Right atrium auricular region (tissue), 2 donors: ENCODE results near the gene RYR1. TPM values are rescaled to one million over a fixed set of nuclear protein-coding genes. Genes with fewer than 3 reads are reported as not detected.
"Not testable (repeated sequence)": the region's sequence is repeated elsewhere in the genome, so short reads cannot be mapped to it uniquely, and the experiment has no call there.

Experiments used
- DNase-seq: peaks from one replicate; pipeline ENCODE4 v3.0.0-alpha.2; 2019; ENCODE audit warnings: low spot score
- H3K27ac ChIP-seq, 2 donors: fragments of 200-600 bp; sonication (generic); 1 replicate in 1 of 2; 2 replicates in 1 of 2; pipeline ENCODE4 v1.5.1; 2016 to 2019
- H3K27me3 ChIP-seq, 2 donors: fragments of 200-600 bp; sonication (generic); one replicate each; pipeline versions ENCODE4 v1.5.1 to v1.6.0; 2017 to 2019
- H3K36me3 ChIP-seq: fragments of 200-600 bp; sonication (generic); one replicate; pipeline ENCODE4 v1.5.1; 2016
- H3K4me1 ChIP-seq, 2 donors: fragments of 200-600 bp; sonication (generic); one replicate each; pipeline versions ENCODE4 v1.5.1 to v1.6.0; 2017 to 2019
- H3K4me3 ChIP-seq, 2 donors: fragments of 200-600 bp; sonication (generic); 1 replicate in 1 of 2; 2 replicates in 1 of 2; pipeline ENCODE4 v1.5.1; 2017 to 2019; ENCODE audit warnings: mild to moderate bottlenecking in 1 of 2, moderate library complexity in 1 of 2
- H3K9me3 ChIP-seq, 2 donors: fragments of 200-600 bp; sonication (generic); one replicate each; pipeline ENCODE4 v1.5.1; 2019
- total RNA-seq, 2 donors: library from RNA; depleted of rRNA; stranded (reverse); fragments of >200 nt; gene quantifications; one replicate each; pipeline ENCODE4 v1.1.0, GENCODE V29; 2016
- TF ChIP-seq, protein P1 (sequence below), 2 donors: fragments of 200-600 bp; sonication (generic); IDR thresholded peaks; one replicate each; pipeline ENCODE4 v1.5.1; 2019; ENCODE audit warnings: antibody characterized with exemption in 2 of 2

RYR1 gene
- total RNA-seq, 2 donors from 2014 or later = 0.33 to 1.7 TPM

DNA sequence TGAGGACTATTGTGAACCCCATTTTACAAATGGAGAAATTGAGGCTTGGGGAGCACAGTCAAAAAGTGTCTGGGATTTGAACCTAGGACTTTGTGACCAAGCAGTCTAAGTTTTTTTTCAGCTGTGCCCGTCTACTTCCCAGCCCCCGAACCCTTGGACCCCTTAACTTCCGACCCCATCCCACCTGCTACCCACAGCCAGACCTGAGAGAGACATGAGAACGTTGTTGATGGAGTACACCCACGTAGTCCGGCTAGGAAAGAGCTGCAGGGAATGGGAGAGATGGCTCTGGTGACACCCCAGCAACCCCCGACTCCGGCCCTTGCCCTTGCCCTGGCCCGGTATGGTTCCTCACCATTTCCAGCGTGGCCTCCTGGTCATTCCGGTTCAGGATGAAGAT, 166.2 kb downstream of the RYR1 start:
- Histone ChIP-seq H3K9me3 (no peaks in the 10 kb centered on the region), H3K4me3 (no peak overlapping the region), H3K4me1 (peaks cover 0 to 8% of the 10 kb centered on the region in 2 donors), H3K36me3 (no peaks in the 10 kb centered on the region), H3K27me3 (no peaks in the 10 kb centered on the region), H3K27ac (no peak overlapping the region)
- no peak for DNase-seq
- TF ChIP-seq, protein P1, sequence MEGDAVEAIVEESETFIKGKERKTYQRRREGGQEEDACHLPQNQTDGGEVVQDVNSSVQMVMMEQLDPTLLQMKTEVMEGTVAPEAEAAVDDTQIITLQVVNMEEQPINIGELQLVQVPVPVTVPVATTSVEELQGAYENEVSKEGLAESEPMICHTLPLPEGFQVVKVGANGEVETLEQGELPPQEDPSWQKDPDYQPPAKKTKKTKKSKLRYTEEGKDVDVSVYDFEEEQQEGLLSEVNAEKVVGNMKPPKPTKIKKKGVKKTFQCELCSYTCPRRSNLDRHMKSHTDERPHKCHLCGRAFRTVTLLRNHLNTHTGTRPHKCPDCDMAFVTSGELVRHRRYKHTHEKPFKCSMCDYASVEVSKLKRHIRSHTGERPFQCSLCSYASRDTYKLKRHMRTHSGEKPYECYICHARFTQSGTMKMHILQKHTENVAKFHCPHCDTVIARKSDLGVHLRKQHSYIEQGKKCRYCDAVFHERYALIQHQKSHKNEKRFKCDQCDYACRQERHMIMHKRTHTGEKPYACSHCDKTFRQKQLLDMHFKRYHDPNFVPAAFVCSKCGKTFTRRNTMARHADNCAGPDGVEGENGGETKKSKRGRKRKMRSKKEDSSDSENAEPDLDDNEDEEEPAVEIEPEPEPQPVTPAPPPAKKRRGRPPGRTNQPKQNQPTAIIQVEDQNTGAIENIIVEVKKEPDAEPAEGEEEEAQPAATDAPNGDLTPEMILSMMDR (IDR thresholded peaks at IDR 0.05) = no peak

DNA sequence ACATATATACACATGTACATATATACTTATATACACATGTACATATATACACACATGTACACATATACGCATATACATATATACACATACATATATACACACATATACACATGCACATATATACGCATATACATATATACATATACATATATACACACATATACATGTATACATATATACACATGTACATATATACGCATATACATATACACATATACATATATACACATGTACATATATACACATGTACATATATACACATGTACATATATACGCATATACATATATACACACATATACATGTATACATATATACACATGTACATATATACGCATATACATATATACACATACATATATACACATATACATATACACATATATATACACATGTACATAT, 169.4 kb downstream of the RYR1 start:
- H3K4me1 ChIP-seq, H3K27me3 ChIP-seq, H3K36me3 ChIP-seq: not testable (repeated sequence)

DNA sequence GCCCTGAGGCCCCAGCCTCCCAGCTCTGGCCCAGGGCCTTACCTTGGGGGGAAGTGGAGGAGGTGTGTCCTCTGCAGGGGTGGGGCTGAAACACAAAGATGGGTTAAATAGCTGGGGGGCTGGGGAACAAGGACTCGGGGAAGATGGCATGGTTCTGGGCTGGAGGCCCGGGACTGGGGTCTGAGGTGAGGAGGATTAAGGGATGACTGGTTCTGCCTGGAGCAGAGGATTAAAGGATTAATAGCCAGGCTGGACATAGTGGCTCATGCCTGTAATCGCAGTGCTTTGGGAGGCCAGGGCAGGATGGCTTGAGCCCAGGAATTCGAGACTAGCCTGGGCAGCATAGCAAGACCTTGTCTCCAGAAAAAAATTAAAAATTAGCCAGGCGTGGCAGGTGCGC, 172.6 kb downstream of the RYR1 start:
- no peaks in the 10 kb centered on the region for H3K36me3 ChIP-seq
- no peaks in the 10 kb centered on the region for H3K4me1 ChIP-seq
- TF ChIP-seq, protein P1 (IDR thresholded peaks at IDR 0.05) = no peak
- H3K9me3 ChIP-seq = no peaks in the 10 kb centered on the region
- no peaks in the 10 kb centered on the region for H3K27me3 ChIP-seq
- no peak overlapping the region for H3K27ac ChIP-seq
- no peak for DNase-seq
- no peak overlapping the region for H3K4me3 ChIP-seq

More for the DNA sequence above, 169.4 kb downstream of the RYR1 start:
- not testable (repeated sequence) for H3K4me3 ChIP-seq, DNase-seq, H3K9me3 ChIP-seq, H3K27ac ChIP-seq

DNA sequence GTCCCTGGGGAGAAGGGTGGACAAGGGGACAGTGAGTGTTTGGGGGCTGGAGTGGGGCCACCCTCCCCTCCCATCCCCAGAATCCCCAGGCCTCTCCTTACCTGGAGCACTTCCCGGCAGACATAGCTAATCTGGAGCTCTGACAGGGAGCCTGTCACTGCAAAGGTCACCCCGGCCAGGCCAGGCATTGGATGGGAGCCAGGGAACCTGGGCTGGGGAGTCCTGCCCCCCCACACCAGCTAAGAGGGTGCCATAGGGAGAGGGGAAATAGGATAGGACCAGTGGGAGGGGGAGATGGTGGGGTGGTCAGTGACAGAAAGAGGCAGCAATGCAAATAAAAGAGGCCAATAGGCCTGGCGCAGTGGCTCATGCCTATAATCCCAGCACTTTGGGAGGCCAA, 180.8 kb downstream of the RYR1 start:
- Histone ChIP-seq H3K4me3 (no peak overlapping the region), H3K4me1 (peaks cover 0 to 11% of the 10 kb centered on the region in 2 donors), H3K27ac (no peak overlapping the region), H3K9me3 (no peaks in the 10 kb centered on the region), H3K36me3 (no peaks in the 10 kb centered on the region), H3K27me3 (no peaks in the 10 kb centered on the region)
- TF ChIP-seq, protein P1 (IDR thresholded peaks at IDR 0.05) = no peak
- DNase-seq = no peak

DNA sequence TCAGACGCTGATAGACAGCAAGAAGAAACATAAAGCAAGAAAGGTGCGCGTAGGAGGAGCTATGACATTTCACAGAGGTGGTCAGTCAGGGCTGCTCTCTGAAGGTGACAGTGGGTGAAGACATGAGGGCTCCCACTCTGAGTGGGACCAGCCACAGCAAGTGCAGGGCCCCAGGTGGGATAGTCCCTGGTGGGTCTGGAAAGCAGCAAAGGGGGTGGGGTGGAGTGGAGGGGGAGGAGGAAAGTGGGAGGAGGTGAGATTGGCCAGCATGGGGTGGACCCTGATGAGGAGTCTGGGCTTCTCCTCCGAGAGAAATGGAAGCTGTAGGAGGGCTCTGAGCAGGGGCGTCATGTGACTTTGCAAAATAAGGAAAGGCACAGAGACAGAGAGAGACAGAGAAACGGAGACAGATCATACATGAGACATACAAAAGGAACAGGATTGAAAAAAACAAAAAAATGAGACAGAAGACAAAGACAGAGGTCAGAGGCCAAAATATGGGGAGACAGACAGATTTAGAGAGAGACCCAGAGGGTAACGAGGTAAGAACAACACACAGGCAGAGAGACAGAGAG, 181.6 kb downstream of the RYR1 start:
- TF ChIP-seq, protein P1 (IDR thresholded peaks at IDR 0.05) = no peak
- DNase-seq = no peak
- Histone ChIP-seq H3K27me3 (no peaks in the 10 kb centered on the region), H3K4me1 (peaks cover 0 to 19% of the 10 kb centered on the region in 2 donors), H3K9me3 (no peaks in the 10 kb centered on the region), H3K4me3 (no peak overlapping the region), H3K27ac (no peak overlapping the region), H3K36me3 (no peaks in the 10 kb centered on the region)

DNA sequence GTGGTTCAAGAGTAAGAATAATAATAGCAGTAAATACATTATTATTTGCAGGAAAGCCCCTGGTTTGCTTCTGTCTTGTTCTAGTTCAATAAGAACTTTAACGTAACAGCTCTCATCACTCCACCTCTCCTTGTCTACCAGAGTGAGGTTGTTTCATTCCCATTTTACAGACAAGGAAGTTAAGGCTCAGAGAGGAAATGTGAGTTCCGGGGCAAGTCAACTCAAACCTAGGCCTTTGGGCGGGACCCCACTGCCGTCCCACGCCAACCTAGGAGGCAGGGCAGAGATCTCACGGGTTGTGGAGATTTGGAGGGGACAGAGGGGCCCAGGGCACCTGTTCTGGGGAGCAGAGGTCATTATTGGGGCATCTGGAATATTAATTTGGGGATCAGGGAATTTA, 182.8 kb downstream of the RYR1 start:
- H3K4me1 ChIP-seq = peaks cover 0 to 23% of the 10 kb centered on the region in 2 donors
- DNase-seq = no peak
- H3K9me3 ChIP-seq = no peaks in the 10 kb centered on the region
- H3K4me3 ChIP-seq = no peak overlapping the region
- TF ChIP-seq, protein P1 (IDR thresholded peaks at IDR 0.05) = no peak
- H3K27me3 ChIP-seq = no peaks in the 10 kb centered on the region
- H3K27ac ChIP-seq = no peak overlapping the region
- H3K36me3 ChIP-seq = peaks cover 11% of the 10 kb centered on the region
